H54 (cell line): Measurements from ENCODE around the gene SKIDA1.
A peak's percentile ranks its signal among the peaks of the same experiment; 100 is the strongest.

Experiments
- DNase-seq: peaks from one replicate; pipeline ENCODE4 v3.0.0; 2011; ENCODE audit warnings: low spot score, mixed read lengths; ENCODE audit not compliant: insufficient read length
- FAIRE-seq: peaks from 3 replicates; lab custom pipeline; 2011; peaks lifted over from hg19 to GRCh38; lab: Jason Lieb, UNC
- POLR2A ChIP-seq: IDR thresholded peaks from 2 replicates; pipeline ENCODE4 v1.6.1; 2011; ENCODE audit warnings: low read depth, mild to moderate bottlenecking, low read length

Gene SKIDA1

GRCh38 chr10:21533467-21534279 lies 8.2 kb upstream of the SKIDA1 start, which contains the start of gene MLLT10:
TSS of gene MLLT10 (plus strand) at chr10:21534232. CDS start at chr10:21534645, 413 bp downstream.
- TF ChIP-seq POLR2A = peak; percentile 69
- FAIRE-seq = peak; percentile 78

DNA sequence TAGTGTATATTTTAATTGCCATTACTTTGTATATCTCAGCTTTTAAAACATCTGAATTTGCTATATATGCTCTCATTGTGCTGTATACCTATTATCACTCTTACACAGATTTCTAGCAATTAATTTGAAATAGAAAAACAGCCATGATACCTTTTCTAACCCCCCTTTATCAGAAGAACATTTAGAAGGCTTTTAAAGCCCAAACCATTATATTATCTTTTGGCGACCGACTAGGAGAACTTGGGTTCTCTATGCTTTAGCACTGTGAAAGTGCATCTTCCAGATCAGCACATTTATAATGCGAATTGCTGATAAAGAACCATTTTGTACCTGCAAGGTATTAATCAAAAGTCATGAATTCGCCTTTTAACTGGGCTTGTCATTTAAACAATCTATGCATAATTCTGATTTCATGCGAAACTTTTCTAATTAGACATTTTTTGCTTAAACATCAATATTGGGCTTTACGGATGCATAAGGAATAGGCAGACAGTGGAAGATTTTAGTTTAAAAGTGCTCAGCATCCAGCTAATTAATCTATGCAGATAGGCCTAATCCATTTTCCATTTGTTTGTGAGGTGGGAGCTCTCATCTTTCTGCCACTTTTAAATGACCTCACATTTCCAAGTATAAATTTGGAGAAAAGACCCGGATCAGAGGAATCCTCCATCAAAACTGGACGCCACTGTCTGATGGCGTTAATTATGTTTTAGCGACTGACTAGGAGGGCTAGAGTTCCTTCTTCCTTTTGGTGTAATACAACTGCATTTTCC lies 7.4 kb upstream of the SKIDA1 start:
- FAIRE-seq (peak; percentile 68), DNase-seq (no peak)
- TF ChIP-seq POLR2A = no peak

More at GRCh38 chr10:21533467-21534279, 8.2 kb upstream of the SKIDA1 start, which contains the start of gene MLLT10:
- peak; percentile 88 for DNase-seq

GRCh38 chr10:21531164-21531563 lies 5.7 kb upstream of the SKIDA1 start:
- peak; percentile 86 for FAIRE-seq
- TF ChIP-seq POLR2A = no peak
- no peak for DNase-seq

GRCh38 chr10:21530641-21531040 lies 5.2 kb upstream of the SKIDA1 start:
- TF ChIP-seq POLR2A = no peak
- DNase-seq = no peak
- FAIRE-seq = no peak

DNA sequence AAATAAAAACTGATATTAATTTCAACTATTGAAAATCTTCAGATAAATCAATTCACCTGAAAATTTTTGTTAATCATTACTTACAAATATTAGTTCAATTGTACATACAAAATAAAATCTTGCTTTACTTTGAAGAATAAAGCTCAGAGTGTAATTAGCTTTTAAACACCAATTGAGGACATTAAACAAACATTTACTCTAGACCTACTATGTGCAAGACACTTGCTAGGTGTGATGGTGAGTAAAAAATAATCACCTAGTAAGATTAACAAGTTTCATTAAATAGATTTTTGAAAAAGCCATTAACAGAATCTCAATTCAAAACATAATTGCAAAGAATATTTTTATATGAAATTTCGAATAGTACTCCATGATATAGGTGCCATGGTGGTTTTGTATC lies 4.7 kb upstream of the SKIDA1 start:
- no peak for FAIRE-seq

DNA sequence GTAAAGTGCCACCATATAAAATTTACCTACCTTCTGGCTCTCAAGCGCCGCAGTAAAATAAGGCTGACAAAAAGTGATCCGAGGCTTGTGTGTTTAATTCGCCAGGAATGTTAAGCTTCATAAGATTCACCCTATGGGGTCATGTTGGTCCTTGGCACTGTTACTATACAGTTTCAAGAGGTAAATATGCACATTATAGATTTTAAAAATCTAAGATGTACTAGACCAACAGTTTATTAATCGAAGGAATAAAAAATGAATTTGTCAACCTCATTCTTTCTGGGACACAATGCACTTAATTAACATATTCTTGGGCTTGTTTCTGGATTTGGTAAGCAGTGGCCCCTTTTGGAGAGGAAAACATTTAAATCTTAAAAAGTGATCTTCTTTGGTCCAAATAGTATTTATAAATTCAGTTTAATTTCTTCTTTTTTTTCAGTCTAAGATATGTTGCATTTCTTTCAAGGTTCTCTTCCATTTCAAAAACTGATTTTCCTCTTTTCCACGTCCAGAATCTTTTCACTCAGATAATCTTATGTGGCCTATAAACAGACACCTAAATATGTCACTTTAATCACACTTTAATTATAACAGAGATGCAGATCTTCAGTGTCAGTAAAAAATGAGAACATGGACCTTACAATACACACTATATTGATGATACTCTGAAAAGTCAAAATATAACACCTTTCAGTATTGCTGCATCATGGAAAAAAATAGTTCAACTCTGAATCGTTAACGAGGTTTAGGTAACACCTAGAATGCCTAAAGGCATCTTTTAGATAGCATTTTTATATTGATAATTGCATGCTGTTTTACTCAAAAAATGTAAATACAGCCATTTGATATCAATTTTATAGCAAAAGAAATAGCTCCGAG lies 3.8 kb upstream of the SKIDA1 start:
- FAIRE-seq (peak; percentile 81), DNase-seq (no peak)

More for the DNA sequence above, 4.7 kb upstream of the SKIDA1 start:
- no peak for DNase-seq
- TF ChIP-seq POLR2A = no peak

GRCh38 chr10:21528236-21529031 lies 3.0 kb upstream of the SKIDA1 start:
- no peak for TF ChIP-seq POLR2A
- DNase-seq = no peak

More for the DNA sequence above, 3.8 kb upstream of the SKIDA1 start:
- no peak for TF ChIP-seq POLR2A

DNA sequence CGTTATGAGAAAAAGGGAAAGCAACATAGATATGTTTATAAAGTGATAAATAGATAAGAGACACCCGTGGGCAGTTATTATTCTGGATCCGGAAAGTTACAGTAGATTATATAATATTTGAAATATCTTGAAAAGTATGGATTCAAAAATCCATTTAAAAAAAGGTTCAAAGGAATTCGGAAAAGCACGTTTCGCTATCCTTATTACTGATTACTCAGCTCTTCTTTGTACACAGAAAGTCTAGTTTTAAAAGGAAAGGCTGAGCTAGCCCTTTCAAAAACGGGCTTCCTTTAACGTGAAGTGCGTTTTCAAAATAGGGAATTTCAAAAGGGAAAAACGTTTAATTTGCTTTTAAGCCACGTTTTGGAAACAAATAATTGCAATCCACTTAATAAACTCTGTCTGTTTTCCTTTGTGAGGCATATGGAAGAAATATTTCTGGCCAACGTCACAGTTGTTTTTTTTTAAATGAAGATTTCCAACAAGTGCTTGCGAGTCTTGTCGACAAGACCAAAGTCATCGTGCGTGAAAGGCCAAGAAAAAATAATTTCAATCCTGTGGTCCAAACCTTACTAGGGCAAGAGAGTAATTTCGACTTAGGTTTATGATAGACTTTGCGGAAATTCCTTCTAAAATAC lies 2.2 kb upstream of the SKIDA1 start:
- DNase-seq (no peak), FAIRE-seq (no peak)
- no peak for TF ChIP-seq POLR2A

More at GRCh38 chr10:21528236-21529031, 3.0 kb upstream of the SKIDA1 start:
- FAIRE-seq = no peak

- DNase-seq (no peak), FAIRE-seq (no peak)
- no peak; the same call in 1 of the 2 replicates for TF ChIP-seq POLR2A
These were observed 1.5 kb upstream of the SKIDA1 start for GRCh38 chr10:21526860-21527597.

DNA sequence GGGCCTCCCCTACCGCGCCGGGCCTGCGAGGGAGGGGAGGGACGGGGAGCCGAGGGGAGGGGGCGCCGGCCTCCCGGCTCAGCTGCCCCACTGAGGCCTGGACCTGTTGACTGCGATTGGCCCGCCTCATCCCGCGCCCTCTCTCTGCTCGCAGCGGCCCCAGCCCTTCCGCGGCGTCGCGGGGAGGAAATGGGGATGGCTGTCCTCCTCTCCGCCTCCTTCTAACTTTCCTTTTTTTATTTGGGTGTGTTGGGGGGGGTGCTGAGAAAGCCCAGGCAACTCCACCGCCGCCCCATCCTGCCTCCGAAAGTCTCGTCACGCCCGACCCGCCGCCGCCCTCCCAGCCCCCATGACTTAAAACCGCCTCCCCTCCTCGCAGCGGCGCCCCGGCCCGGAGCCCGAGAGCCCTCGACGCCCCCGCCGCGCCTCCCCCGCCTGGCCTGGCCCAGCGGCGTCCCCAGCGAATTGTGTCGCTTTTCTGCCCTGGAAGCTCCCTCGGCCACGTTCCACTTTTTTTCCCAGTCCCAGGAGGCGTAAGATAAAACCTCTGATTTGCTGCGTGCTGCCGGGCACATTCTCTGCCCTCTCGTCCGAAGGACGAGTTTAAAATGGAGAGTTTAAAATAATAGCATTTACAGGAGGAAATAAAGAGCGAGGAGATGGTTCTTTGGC lies 842 bp upstream of the SKIDA1 start:
- DNase-seq (no peak), FAIRE-seq (no peak)
- TF ChIP-seq POLR2A = peak; percentile 46; the same call in 1 of the 2 replicates
